Gastrocnemius medialis (tissue), 4 donors: ENCODE measurements around the gene SLC24A4.

Source experiments
- POLR2A ChIP-seq, 2 donors: fragments of 450-650 bp; IDR thresholded peaks; one replicate each; pipeline ENCODE4 v1.6.1; 2017; ENCODE audit warnings: antibody characterized with exemption in 2 of 2, mild to moderate bottlenecking in 2 of 2, moderate library complexity in 2 of 2
- TF ChIP-seq, protein P1 (sequence below), 5 experiments: fragments of 450-650 bp in 3 of 5; fragments of 200-600 bp in 2 of 5; sonication (generic) in 2 of 5; IDR thresholded peaks in 4 of 5; conservative IDR thresholded peaks in 1 of 5; 1 replicate in 4 of 5; 2 replicates in 1 of 5; pipeline ENCODE4 v1.5.1; 2016 to 2019; ENCODE audit warnings: antibody characterized with exemption in 5 of 5, mild to moderate bottlenecking in 3 of 5, moderate library complexity in 3 of 5

DNA sequence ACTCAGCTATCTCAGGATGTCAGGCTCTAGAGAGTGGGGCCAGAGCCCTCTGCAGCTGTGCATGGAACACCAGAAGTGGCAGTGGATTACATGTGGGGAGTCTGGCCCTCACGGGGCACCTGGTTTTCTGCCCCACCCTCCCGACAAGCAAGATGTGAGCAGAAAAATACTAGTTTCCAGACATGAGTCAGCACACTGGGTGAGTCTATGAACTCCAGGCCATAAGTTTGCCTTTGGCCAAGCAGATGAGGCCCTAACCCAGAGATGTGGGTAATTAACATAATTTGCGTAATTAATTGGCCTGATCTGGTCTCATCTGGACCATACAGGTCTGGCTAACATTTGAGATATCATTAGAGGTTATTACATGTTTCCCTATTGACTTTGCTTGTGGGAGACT lies 37.7 kb upstream of the SLC24A4 start:
- no peak for TF ChIP-seq POLR2A (IDR thresholded peaks at IDR 0.05)
- TF ChIP-seq, protein P1, sequence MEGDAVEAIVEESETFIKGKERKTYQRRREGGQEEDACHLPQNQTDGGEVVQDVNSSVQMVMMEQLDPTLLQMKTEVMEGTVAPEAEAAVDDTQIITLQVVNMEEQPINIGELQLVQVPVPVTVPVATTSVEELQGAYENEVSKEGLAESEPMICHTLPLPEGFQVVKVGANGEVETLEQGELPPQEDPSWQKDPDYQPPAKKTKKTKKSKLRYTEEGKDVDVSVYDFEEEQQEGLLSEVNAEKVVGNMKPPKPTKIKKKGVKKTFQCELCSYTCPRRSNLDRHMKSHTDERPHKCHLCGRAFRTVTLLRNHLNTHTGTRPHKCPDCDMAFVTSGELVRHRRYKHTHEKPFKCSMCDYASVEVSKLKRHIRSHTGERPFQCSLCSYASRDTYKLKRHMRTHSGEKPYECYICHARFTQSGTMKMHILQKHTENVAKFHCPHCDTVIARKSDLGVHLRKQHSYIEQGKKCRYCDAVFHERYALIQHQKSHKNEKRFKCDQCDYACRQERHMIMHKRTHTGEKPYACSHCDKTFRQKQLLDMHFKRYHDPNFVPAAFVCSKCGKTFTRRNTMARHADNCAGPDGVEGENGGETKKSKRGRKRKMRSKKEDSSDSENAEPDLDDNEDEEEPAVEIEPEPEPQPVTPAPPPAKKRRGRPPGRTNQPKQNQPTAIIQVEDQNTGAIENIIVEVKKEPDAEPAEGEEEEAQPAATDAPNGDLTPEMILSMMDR (IDR thresholded peaks at IDR 0.05 in 4 of 5, conservative IDR thresholded peaks at IDR 0.05 in 1 of 5), result no peak
